Urinary bladder (tissue), 4 donors: Measurements from ENCODE around the gene EFEMP1. TPM values are rescaled to one million over a fixed set of nuclear protein-coding genes. Genes with fewer than 3 reads are reported as not detected.
"Not testable (repeated sequence)": the region's sequence is repeated elsewhere in the genome, so short reads cannot be mapped to it uniquely, and the experiment has no call there.

Experiments
- DNase-seq: peaks from one replicate; pipeline ENCODE4 v3.0.0-alpha.2; 2015; ENCODE audit errors: extremely low spot score
- H3K27ac ChIP-seq: one replicate; pipeline ENCODE4 v1.5.1; 2013; ENCODE audit warnings: low read depth, mild to moderate bottlenecking, moderate library complexity
- H3K36me3 ChIP-seq: one replicate; pipeline ENCODE4 v1.6.1; 2013; ENCODE audit warnings: mild to moderate bottlenecking, moderate library complexity; ENCODE audit not compliant: insufficient read depth
- H3K4me1 ChIP-seq: one replicate; pipeline ENCODE4 v1.6.1; 2013; ENCODE audit warnings: mild to moderate bottlenecking, moderate library complexity; ENCODE audit not compliant: insufficient read depth
- H3K4me3 ChIP-seq: one replicate; pipeline ENCODE4 v1.5.1; 2013; ENCODE audit warnings: low read depth, low read length
- WGBS: extraction: QIAGEN DNeasy Blood & Tissue Kit; methylation state at CpG from one replicate; pipeline ENCODE4 v1.1.7; 2013; 5-methylcytosine and 5-hydroxymethylcytosine counted together
- polyA plus RNA-seq: library from polyadenylated mRNA; stranded (reverse); fragments of 200-250 nt; gene quantifications from one replicate; pipeline ENCODE4 v1.2.3, GENCODE V29; 2013
- total RNA-seq: library from RNA; depleted of rRNA; stranded (reverse); fragments of >200 nt; gene quantifications from one replicate; pipeline ENCODE4 v1.2.3, GENCODE V29; 2014
- donor health status: healthy with polysubstance abuse.
- donor health status: healthy.

The EFEMP1 gene
- total and polyA plus RNA-seq, 2 donors: 146 to 244 TPM

- H3K27ac ChIP-seq: no peak overlapping the region
Observed at GRCh38 chr2:55838653-55839052, 84.9 kb downstream of the EFEMP1 start.

DNA sequence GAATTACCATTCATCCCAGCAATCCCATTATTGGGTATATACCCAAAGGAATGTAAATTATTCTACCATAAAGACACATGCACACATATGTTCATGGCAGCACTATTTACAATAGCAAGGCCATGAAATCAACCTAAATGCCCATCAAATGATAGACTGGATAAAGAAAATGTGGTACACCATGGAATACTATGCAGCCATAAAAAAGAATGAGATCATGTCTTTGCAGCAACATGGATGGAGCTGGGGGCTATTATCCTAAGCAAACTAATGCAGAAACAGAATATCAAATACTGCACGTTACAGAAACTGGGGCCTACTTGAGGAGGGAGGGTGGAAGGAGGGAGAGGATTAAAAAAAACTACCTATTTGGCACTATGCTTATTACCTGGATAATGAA, 85.5 kb downstream of the EFEMP1 start:
- not testable (repeated sequence) for DNase-seq, H3K4me1 ChIP-seq, H3K27ac ChIP-seq, H3K4me3 ChIP-seq, H3K36me3 ChIP-seq
- WGBS: 71% methylated on average over 1 of the region's 1 CpG

More at GRCh38 chr2:55838653-55839052, 84.9 kb downstream of the EFEMP1 start:
- Histone ChIP-seq H3K4me3 (no peak overlapping the region), H3K36me3 (no peaks in the 10 kb centered on the region), H3K4me1 (no peaks in the 10 kb centered on the region)
- WGBS: 78% methylated on average over 1 of the region's 1 CpG
- no peak for DNase-seq

DNA sequence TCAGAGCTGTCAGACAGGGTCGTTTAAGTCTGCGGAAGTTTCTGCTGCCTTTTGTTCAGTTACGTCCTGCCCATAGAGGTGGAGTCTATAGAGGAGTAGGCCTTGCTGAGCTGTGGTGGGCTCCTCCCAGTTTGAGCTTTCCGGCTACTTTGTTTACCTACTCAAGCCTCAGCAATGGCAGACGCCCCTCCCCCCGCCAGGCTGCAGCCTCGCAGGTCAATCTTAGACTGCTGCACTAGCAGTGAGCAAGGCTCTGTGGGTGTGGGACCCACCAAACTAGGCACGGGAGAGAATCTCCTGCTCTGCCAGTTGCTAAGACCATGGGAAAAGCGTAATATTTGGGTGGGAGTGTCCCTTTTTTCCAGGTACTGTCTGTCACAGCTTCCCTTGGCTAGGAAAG, 86.5 kb downstream of the EFEMP1 start:
- Histone ChIP-seq H3K27ac (no peak overlapping the region), H3K4me3 (no peak overlapping the region), H3K36me3 (no peaks in the 10 kb centered on the region), H3K4me1 (no peaks in the 10 kb centered on the region)
- no peak for DNase-seq
- 55% methylated on average over 9 of the region's 9 CpGs for WGBS

GRCh38 chr2:55831671-55832410, 91.7 kb downstream of the EFEMP1 start:
- 74% methylated on average over 2 of the region's 2 CpGs for WGBS
- DNase-seq, H3K4me3 ChIP-seq, H3K27ac ChIP-seq, H3K36me3 ChIP-seq, H3K4me1 ChIP-seq: not testable (repeated sequence)

- Histone ChIP-seq H3K27ac (no peak overlapping the region), H3K36me3 (no peaks in the 10 kb centered on the region), H3K4me3 (no peak overlapping the region), H3K4me1 (no peaks in the 10 kb centered on the region)
- no peak for DNase-seq
- WGBS: 87% methylated on average over 1 of the region's 1 CpG
Observed at GRCh38 chr2:55827855-55828254, 95.7 kb downstream of the EFEMP1 start.

DNA sequence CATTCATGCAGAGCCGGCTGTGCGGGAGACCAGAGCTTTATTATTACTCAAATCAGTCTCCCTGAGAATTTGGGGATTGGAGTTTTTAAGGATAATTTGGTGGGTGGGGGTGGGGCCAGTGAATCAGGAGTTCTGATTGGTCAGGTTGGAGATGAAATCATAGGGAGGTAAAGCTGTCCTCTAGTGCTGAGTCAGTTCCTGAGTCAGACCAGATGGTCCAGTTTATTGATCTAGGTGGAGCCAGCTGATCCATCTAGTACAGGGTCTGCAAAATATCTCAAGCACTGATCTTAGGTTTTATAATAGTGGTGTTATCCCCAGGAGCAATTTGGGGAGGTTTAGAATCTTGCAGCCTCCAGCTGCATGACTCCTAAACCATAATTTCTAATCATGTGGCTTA, 96.2 kb downstream of the EFEMP1 start:
- H3K27ac ChIP-seq, DNase-seq, H3K4me1 ChIP-seq, H3K4me3 ChIP-seq, H3K36me3 ChIP-seq: not testable (repeated sequence)
- 85% methylated on average over 2 of the region's 2 CpGs for WGBS

- no peak for DNase-seq
- no peak overlapping the region for H3K27ac ChIP-seq
- H3K4me1 ChIP-seq: no peaks in the 10 kb centered on the region
- no peaks in the 10 kb centered on the region for H3K36me3 ChIP-seq
- no peak overlapping the region for H3K4me3 ChIP-seq
- WGBS: 90% methylated on average over 6 of the region's 6 CpGs
Observed at GRCh38 chr2:55826246-55826645, 97.3 kb downstream of the EFEMP1 start.

DNA sequence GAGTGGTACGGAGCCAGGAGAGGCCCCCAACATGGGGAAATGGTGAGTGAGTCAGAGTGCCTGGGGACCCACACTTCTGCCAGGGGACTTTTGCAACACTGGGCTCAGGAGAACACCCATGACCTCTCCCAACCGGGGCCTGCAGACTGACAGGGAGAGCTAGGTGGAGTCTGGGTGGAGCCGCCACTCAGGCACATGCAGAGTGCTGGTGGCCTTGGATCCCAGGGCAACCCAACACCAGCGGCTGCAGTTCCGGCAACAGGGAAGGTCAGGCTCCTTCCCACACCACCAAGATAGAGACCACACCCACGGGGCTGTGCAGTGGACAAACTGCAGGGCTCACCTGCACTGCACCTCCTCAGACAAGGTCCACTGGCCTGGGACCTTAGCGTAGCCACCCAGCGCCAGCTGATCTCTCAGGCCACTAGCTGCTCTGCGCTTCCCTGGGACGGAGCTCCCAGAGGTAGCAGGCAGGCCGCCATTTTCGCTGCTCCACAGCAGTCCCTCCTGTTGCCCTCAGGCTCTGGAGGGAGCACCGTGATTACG, 99.0 kb downstream of the EFEMP1 start:
- Histone ChIP-seq H3K27ac (no peak overlapping the region), H3K4me1 (no peaks in the 10 kb centered on the region), H3K4me3 (no peak overlapping the region), H3K36me3 (no peaks in the 10 kb centered on the region)
- WGBS: 96% methylated on average over 14 of the region's 14 CpGs
- DNase-seq: no peak

Other genes starting within 250 kb of the EFEMP1 start
- gene PNPT1, start 229.9 kb downstream of the EFEMP1 start, total RNA-seq: 32.4 TPM
- gene PNPT1, start 229.9 kb downstream of the EFEMP1 start, polyA plus RNA-seq: 10.4 TPM